NT2/D1 (cell line): ENCODE measurements around the gene AFTPH.

ENCODE experiments used
- DNase-seq: peaks from one replicate; pipeline ENCODE4 v3.0.0-alpha.2; 2011; ENCODE audit warnings: low read depth, low spot score
- H3K27me3 ChIP-seq: 2 replicates; pipeline ENCODE4 v1.6.0; 2011; ENCODE audit warnings: mild to moderate bottlenecking; ENCODE audit not compliant: insufficient read length, insufficient read depth
- H3K36me3 ChIP-seq: 2 replicates; pipeline ENCODE4 v1.6.1; 2011; ENCODE audit warnings: mild to moderate bottlenecking, low read length, mixed read lengths; ENCODE audit not compliant: insufficient read depth, insufficient read length
- H3K4me1 ChIP-seq: 2 replicates; pipeline ENCODE4 v1.5.1; 2011; ENCODE audit not compliant: insufficient read depth, insufficient read length
- H3K4me3 ChIP-seq: 2 replicates; pipeline ENCODE4 v1.5.1; 2011; ENCODE audit warnings: low read depth; ENCODE audit not compliant: insufficient read length
- H3K9ac ChIP-seq: 2 replicates; pipeline ENCODE4 v1.6.0; 2011; ENCODE audit warnings: low read depth; ENCODE audit not compliant: insufficient read length
- H3K9me3 ChIP-seq: 2 replicates; pipeline ENCODE4 v1.5.1; 2011; ENCODE audit warnings: mild to moderate bottlenecking, low read length; ENCODE audit not compliant: insufficient read depth
- SUZ12 ChIP-seq: IDR thresholded peaks from 2 replicates; pipeline ENCODE4 v1.6.1; 2011; ENCODE audit not compliant: insufficient read length, insufficient read depth; ENCODE audit errors: extremely low read depth
- YY1 ChIP-seq: IDR thresholded peaks from 2 replicates; pipeline ENCODE4 v1.6.1; 2011; ENCODE audit not compliant: insufficient read length, insufficient read depth
- ZNF274 ChIP-seq: IDR thresholded peaks from 2 replicates; pipeline ENCODE4 v1.6.1; 2011; ENCODE audit warnings: mild to moderate bottlenecking, low read depth, low read length

AFTPH gene

DNA sequence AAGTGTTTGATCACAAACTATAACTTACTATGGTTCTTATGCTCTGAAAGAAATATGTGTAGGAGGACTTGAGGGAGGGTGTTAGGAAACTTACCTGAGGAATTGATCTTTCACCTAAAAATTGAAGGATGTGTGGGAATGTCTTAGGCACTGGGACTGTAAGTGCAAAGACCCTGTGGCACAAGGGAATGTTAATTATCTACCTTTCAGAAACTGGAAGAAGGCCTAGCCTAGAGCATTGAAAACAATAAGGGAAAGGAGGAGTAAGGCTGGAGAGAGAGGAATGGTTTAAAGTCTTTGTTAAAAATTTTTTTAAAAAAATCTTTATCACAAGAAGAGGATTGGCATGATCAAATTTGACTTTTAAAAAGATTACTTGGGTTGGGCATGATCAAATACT, 7.9 kb downstream of the AFTPH start:
- TF ChIP-seq YY1 (no peak), ZNF274 (no peak), SUZ12 (no peak)
- no peak for DNase-seq
- Histone ChIP-seq H3K4me3 (no peak overlapping the region), H3K9me3 (no peaks in the 10 kb centered on the region), H3K36me3 (no peaks in the 10 kb centered on the region), H3K4me1 (no peaks in the 10 kb centered on the region), H3K9ac (no peak overlapping the region), H3K27me3 (no peaks in the 10 kb centered on the region)

- Histone ChIP-seq H3K4me1 (no peaks in the 10 kb centered on the region), H3K27me3 (no peaks in the 10 kb centered on the region), H3K36me3 (no peaks in the 10 kb centered on the region), H3K4me3 (no peak overlapping the region), H3K9me3 (no peaks in the 10 kb centered on the region), H3K9ac (no peak overlapping the region)
- TF ChIP-seq YY1: no peak
- TF ChIP-seq SUZ12: no peak
- TF ChIP-seq ZNF274: no peak
- DNase-seq: no peak
Observed at GRCh38 chr2:64533882-64534281, 9.8 kb downstream of the AFTPH start.

- H3K27me3 ChIP-seq: no peaks in the 10 kb centered on the region
- H3K4me1 ChIP-seq: no peaks in the 10 kb centered on the region
- TF ChIP-seq SUZ12 (no peak), ZNF274 (no peak), YY1 (no peak)
- DNase-seq: no peak
- H3K36me3 ChIP-seq: no peaks in the 10 kb centered on the region
- H3K4me3 ChIP-seq: no peak overlapping the region
- H3K9me3 ChIP-seq: no peaks in the 10 kb centered on the region
- no peak overlapping the region for H3K9ac ChIP-seq
Observed at GRCh38 chr2:64534363-64534762, 10.2 kb downstream of the AFTPH start.

- Histone ChIP-seq H3K4me1 (no peaks in the 10 kb centered on the region), H3K4me3 (no peak overlapping the region), H3K27me3 (no peaks in the 10 kb centered on the region), H3K9ac (no peak overlapping the region), H3K9me3 (no peaks in the 10 kb centered on the region), H3K36me3 (no peaks in the 10 kb centered on the region)
- TF ChIP-seq ZNF274 (no peak), SUZ12 (no peak), YY1 (no peak)
- no peak for DNase-seq
Observed at GRCh38 chr2:64535024-64535423, 10.9 kb downstream of the AFTPH start.

DNA sequence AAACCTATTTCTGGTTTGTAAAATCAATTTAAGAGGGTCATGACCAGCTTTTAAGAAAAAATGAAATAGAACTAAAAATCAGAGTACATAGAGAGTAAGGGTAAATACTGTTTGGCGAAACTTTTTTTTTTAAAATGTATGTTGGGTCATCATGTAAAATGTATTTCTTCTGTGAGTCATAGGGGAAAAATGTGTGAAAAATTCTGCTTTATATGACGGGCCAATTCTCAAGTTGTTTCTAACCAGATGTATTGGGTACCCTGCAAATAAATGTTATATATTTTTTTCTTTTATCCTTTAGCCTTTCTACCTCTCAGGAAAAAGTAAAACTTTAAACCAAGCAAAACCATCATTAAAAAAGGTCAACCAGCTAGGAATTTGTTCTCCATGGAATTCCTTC, 13.9 kb downstream of the AFTPH start:
- no peaks in the 10 kb centered on the region for H3K4me1 ChIP-seq
- H3K9me3 ChIP-seq: no peaks in the 10 kb centered on the region
- H3K27me3 ChIP-seq: no peaks in the 10 kb centered on the region
- no peak for TF ChIP-seq SUZ12
- no peak for TF ChIP-seq YY1
- no peak for TF ChIP-seq ZNF274
- H3K4me3 ChIP-seq: no peak overlapping the region
- H3K9ac ChIP-seq: no peak overlapping the region
- DNase-seq: no peak
- H3K36me3 ChIP-seq: no peaks in the 10 kb centered on the region

GRCh38 chr2:64538764-64539433, 14.8 kb downstream of the AFTPH start:
- H3K4me3 ChIP-seq: no peak overlapping the region

GRCh38 chr2:64540615-64541014, 16.5 kb downstream of the AFTPH start:
- no peaks in the 10 kb centered on the region for H3K9me3 ChIP-seq
- TF ChIP-seq YY1 (no peak), SUZ12 (no peak), ZNF274 (no peak)
- H3K27me3 ChIP-seq: no peaks in the 10 kb centered on the region
- no peak overlapping the region for H3K9ac ChIP-seq
- no peak overlapping the region for H3K4me3 ChIP-seq
- no peaks in the 10 kb centered on the region for H3K4me1 ChIP-seq
- H3K36me3 ChIP-seq: no peaks in the 10 kb centered on the region
- no peak for DNase-seq

More at GRCh38 chr2:64538764-64539433, 14.8 kb downstream of the AFTPH start:
- Histone ChIP-seq H3K9ac (no peak overlapping the region), H3K4me1 (no peaks in the 10 kb centered on the region), H3K36me3 (no peaks in the 10 kb centered on the region), H3K27me3 (no peaks in the 10 kb centered on the region), H3K9me3 (no peaks in the 10 kb centered on the region)
- TF ChIP-seq YY1 (no peak), SUZ12 (no peak)
- no peak for DNase-seq

GRCh38 chr2:64541547-64541946, 17.4 kb downstream of the AFTPH start:
- H3K4me1 ChIP-seq: no peaks in the 10 kb centered on the region
- no peaks in the 10 kb centered on the region for H3K9me3 ChIP-seq
- TF ChIP-seq ZNF274: no peak
- TF ChIP-seq YY1: no peak
- no peak for TF ChIP-seq SUZ12
- H3K36me3 ChIP-seq: no peaks in the 10 kb centered on the region
- H3K27me3 ChIP-seq: no peaks in the 10 kb centered on the region
- no peak for DNase-seq
- no peak overlapping the region for H3K9ac ChIP-seq
- H3K4me3 ChIP-seq: no peak overlapping the region
